H1 (cell line): ENCODE data around the gene FADD. TPM values are rescaled to one million over a fixed set of nuclear protein-coding genes. Genes with fewer than 3 reads are reported as not detected.

Experiments
- CTCF ChIA-PET: fragments of 300-600 bp; sonication (Branson Sonifier 250); formaldehyde crosslinking; loops from one replicate; lab custom pipeline; 2021; ENCODE audit not compliant: partially characterized antibody; lab: Charles Lee
- POLR2A ChIA-PET: fragments of 300-600 bp; sonication (Branson Sonifier 250); formaldehyde crosslinking; loops from one replicate; lab custom pipeline; 2021; ENCODE audit warnings: inconsistent platforms; ENCODE audit not compliant: partially characterized antibody; lab: Charles Lee
- DNase-seq, 2 experiments: peaks; one replicate each; pipeline versions ENCODE4 v3.0.0 to v3.0.0-alpha.2; 2010 to 2022; ENCODE audit warnings: low spot score in 2 of 2, low read depth in 1 of 2, mixed read lengths in 1 of 2
- FAIRE-seq: peaks from 2 replicates; lab custom pipeline; 2011; peaks lifted over from hg19 to GRCh38; lab: Jason Lieb, UNC
- H2AFZ ChIP-seq: 2 replicates; pipeline ENCODE4 v1.8.1; 2012; ENCODE audit warnings: low read length, inconsistent platforms
- H2AK5ac ChIP-seq: 2 replicates; pipeline ENCODE4 v1.6.1; 2013; ENCODE audit warnings: low read depth, low read length
- H2BK120ac ChIP-seq: replicated peaks from 2 replicates; pipeline ENCODE3; 2013; ENCODE audit warnings: low read depth, low read length, inconsistent platforms
- H2BK12ac ChIP-seq: 2 replicates; pipeline ENCODE4 v1.6.1; 2013; ENCODE audit warnings: low read depth, low read length
- H2BK15ac ChIP-seq: 2 replicates; pipeline ENCODE4 v1.6.1; 2013; ENCODE audit warnings: low read length
- H2BK20ac ChIP-seq: 2 replicates; pipeline ENCODE4 v1.6.1; 2013; ENCODE audit warnings: low read length
- H2BK5ac ChIP-seq: 2 replicates; pipeline ENCODE4 v1.6.1; 2013; ENCODE audit warnings: low read depth, low read length
- H3K14ac ChIP-seq: 2 replicates; pipeline ENCODE4 v1.6.1; 2013; ENCODE audit warnings: inconsistent platforms; ENCODE audit not compliant: insufficient read length
- H3K18ac ChIP-seq: 2 replicates; pipeline ENCODE4 v1.6.1; 2013; ENCODE audit warnings: low read length; ENCODE audit errors: extremely low read depth
- H3K23ac ChIP-seq: 2 replicates; pipeline ENCODE4 v1.6.1; 2013; ENCODE audit warnings: inconsistent platforms; ENCODE audit not compliant: insufficient read length
- H3K23me2 ChIP-seq: 2 replicates; pipeline ENCODE4 v1.6.1; 2013; ENCODE audit warnings: low read depth, low read length
- H3K27ac ChIP-seq: 2 replicates; pipeline ENCODE4 v1.6.1; 2011; ENCODE audit warnings: low read depth, low read length, inconsistent platforms
- H3K27me3 ChIP-seq, 4 experiments: replicated peaks in 1 of 4; 1 replicate in 1 of 4; 2 replicates in 3 of 4; pipeline versions ENCODE4 v1.6.1 to v1.8.1; 2011 to 2013; ENCODE audit warnings: low read length in 3 of 4, mild to moderate bottlenecking in 3 of 4, inconsistent platforms in 2 of 4, mixed read lengths in 2 of 4, moderate library complexity in 1 of 4; ENCODE audit not compliant: control insufficient read depth in 3 of 4, insufficient read depth in 3 of 4; ENCODE audit errors: extremely low read depth in 1 of 4
- H3K36me3 ChIP-seq, 4 experiments: 2 replicates each; pipeline versions ENCODE4 v1.6.1 to v1.8.1; 2011 to 2013; ENCODE audit warnings: mild to moderate bottlenecking in 4 of 4, low read length in 3 of 4, moderate library complexity in 2 of 4, control low read depth in 1 of 4, inconsistent platforms in 1 of 4; ENCODE audit not compliant: insufficient read depth in 4 of 4, control insufficient read depth in 2 of 4
- H3K4ac ChIP-seq: replicated peaks from 2 replicates; pipeline ENCODE3; 2013; ENCODE audit warnings: low read length, low read depth, mixed read lengths, inconsistent platforms; ENCODE audit not compliant: insufficient read length
- H3K4me1 ChIP-seq, 4 experiments: replicated peaks in 1 of 4; 1 replicate in 1 of 4; 2 replicates in 3 of 4; pipeline versions ENCODE4 v1.6.1 to v1.8.1; 2011 to 2013; ENCODE audit warnings: low read length in 3 of 4, inconsistent platforms in 2 of 4, mixed read lengths in 1 of 4; ENCODE audit not compliant: insufficient read depth in 4 of 4, control insufficient read depth in 3 of 4
- H3K4me2 ChIP-seq, 2 experiments: 2 replicates each; pipeline versions ENCODE4 v1.6.1 to v1.8.1; 2011 to 2013; ENCODE audit warnings: low read depth in 2 of 2, low read length in 2 of 2, control low read depth in 1 of 2, inconsistent platforms in 1 of 2, mild to moderate bottlenecking in 1 of 2; ENCODE audit not compliant: insufficient read depth in 1 of 2
- H3K4me3 ChIP-seq, 4 experiments: fragments of 200-600, 300-600 bp in 1 of 4; sonication (generic), shearing (Covaris generic), sonication (Bioruptor Twin) in 1 of 4; 2 replicates each; pipeline versions ENCODE4 v1.5.1 to v1.8.1; 2011 to 2016; ENCODE audit warnings: low read length in 4 of 4, low read depth in 3 of 4, control low read depth in 2 of 4, inconsistent platforms in 2 of 4, mild to moderate bottlenecking in 2 of 4, mixed read lengths in 1 of 4, moderate library complexity in 1 of 4; ENCODE audit not compliant: insufficient read depth in 2 of 4; ENCODE audit errors: extremely low read depth in 1 of 4
- H3K56ac ChIP-seq: replicated peaks from 2 replicates; pipeline ENCODE3; 2013; ENCODE audit warnings: low read depth, mild to moderate bottlenecking, mixed read lengths, low read length, inconsistent platforms; ENCODE audit not compliant: insufficient read length
- H3K79me1 ChIP-seq: 2 replicates; pipeline ENCODE4 v1.6.1; 2013; ENCODE audit warnings: low read depth, low read length, control low read depth
- H3K79me2 ChIP-seq, 2 experiments: 2 replicates each; pipeline versions ENCODE4 v1.6.1 to v1.8.1; 2012 to 2013; ENCODE audit warnings: low read length in 2 of 2, mild to moderate bottlenecking in 2 of 2, inconsistent platforms in 1 of 2; ENCODE audit not compliant: insufficient read depth in 2 of 2, control insufficient read depth in 1 of 2
- H3K9ac ChIP-seq, 4 experiments: replicated peaks in 1 of 4; 1 replicate in 1 of 4; 2 replicates in 3 of 4; pipeline versions ENCODE4 v1.6.1 to v1.8.1; 2011 to 2013; ENCODE audit warnings: low read depth in 3 of 4, low read length in 3 of 4, control low read depth in 2 of 4, mild to moderate bottlenecking in 2 of 4, moderate library complexity in 2 of 4, inconsistent platforms in 1 of 4; ENCODE audit errors: extremely low read depth in 1 of 4
- H3K9me3 ChIP-seq, 2 experiments: 2 replicates each; pipeline versions ENCODE4 v1.6.1 to v1.8.1; 2012 to 2013; ENCODE audit warnings: mild to moderate bottlenecking in 2 of 2, moderate library complexity in 2 of 2, control low read depth in 1 of 2, inconsistent platforms in 1 of 2, low read depth in 1 of 2, low read length in 1 of 2, mixed read lengths in 1 of 2; ENCODE audit not compliant: insufficient read depth in 2 of 2
- H4K20me1 ChIP-seq, 2 experiments: replicated peaks in 1 of 2; 2 replicates each; pipeline versions ENCODE3 to v1.8.1; 2011 to 2013; ENCODE audit warnings: inconsistent platforms in 2 of 2, low read length in 2 of 2, mild to moderate bottlenecking in 1 of 2; ENCODE audit not compliant: insufficient read depth in 2 of 2, control insufficient read depth in 1 of 2
- H4K5ac ChIP-seq: 2 replicates; pipeline ENCODE4 v1.6.1; 2013; ENCODE audit warnings: low read length, low read depth, mixed read lengths, inconsistent platforms; ENCODE audit not compliant: insufficient read length
- H4K8ac ChIP-seq: 2 replicates; pipeline ENCODE4 v1.8.0; 2013; ENCODE audit warnings: mild to moderate bottlenecking, moderate library complexity, low read length, inconsistent platforms; ENCODE audit not compliant: insufficient read depth; ENCODE audit errors: extremely low read depth
- H4K91ac ChIP-seq: replicated peaks from 2 replicates; pipeline ENCODE3; 2013; ENCODE audit warnings: low read length, mixed read lengths, inconsistent platforms; ENCODE audit not compliant: insufficient read length
- BRCA1 ChIP-seq: IDR thresholded peaks from 2 replicates; pipeline ENCODE4 v1.6.1; 2012; ENCODE audit warnings: low read depth, low read length, improper control_type of control experiment
- CBX8 ChIP-seq: fragments of 300-800, 300-1000 bp; sonication (generic); IDR thresholded peaks from 2 replicates; pipeline ENCODE4 v1.7.1; 2016; ENCODE audit warnings: low read depth, low read length, borderline replicate concordance
- NRF1 ChIP-seq: IDR thresholded peaks from 2 replicates; pipeline ENCODE4 v1.6.1; 2011; ENCODE audit warnings: mild to moderate bottlenecking, low read depth, low read length, improper control_type of control experiment
- SIRT6 ChIP-seq: IDR thresholded peaks from one replicate; pipeline ENCODE4 v1.7.1; 2012; ENCODE audit warnings: low read length, inconsistent platforms
- SUZ12 ChIP-seq: fragments of 200-600 bp; sonication (generic); IDR thresholded peaks from 2 replicates; pipeline ENCODE4 v1.6.1; 2012; ENCODE audit warnings: mild to moderate bottlenecking, inconsistent platforms, low read length, moderate library complexity, mixed read lengths
- WGBS, 2 experiments: shearing (Covaris generic) in 1 of 2; methylation state at CpG; one replicate each; pipeline versions ENCODE4 v1.1.6 to v1.1.7; 2013 to 2015; ENCODE audit warnings: low lambda C conversion rate in 2 of 2, mixed read lengths in 2 of 2, inconsistent platforms in 1 of 2, low coverage in 1 of 2, missing lambda C conversion rate in 1 of 2; ENCODE audit not compliant: insufficient replicate concordance in 2 of 2, insufficient coverage in 1 of 2, insufficient read length in 1 of 2; ENCODE audit errors: extremely low coverage in 1 of 2, missing lambda C conversion rate in 1 of 2; 5-methylcytosine and 5-hydroxymethylcytosine counted together
- polyA plus RNA-seq, 7 experiments: library from polyadenylated mRNA; depleted of rRNA in 3 of 7; stranded (reverse) in 5 of 7; unstranded in 2 of 7; fragments of >200 nt in 5 of 7; fragments of 200-250 nt in 2 of 7; gene quantifications; 1 replicate in 5 of 7; 2 replicates in 1 of 7; 4 replicates in 1 of 7; pipeline versions ENCODE4 v1.2.1 to v1.2.3, GENCODE V29; 2011 to 2013; ENCODE audit warnings: missing spikeins in 2 of 7, mixed read lengths in 2 of 7
- total RNA-seq: library from RNA; stranded (reverse); fragmentation: NEBNext Ultra II Directional; extraction: Animal tissue kit (Norgen Biotek cat#: 25700); gene quantifications from 2 replicates; pipeline ENCODE4 v1.2.1, GENCODE V29; 2021

The FADD gene
- total and polyA plus RNA-seq, 2 of the 8 experiments (the other 6 are each of a cell fraction or from before 2014, with no cell fraction given) = 29.0 to 43.9 TPM

- Histone ChIP-seq H3K79me1 (no peaks in the 10 kb centered on the region), H3K4me3 (no peak overlapping the region), H3K27ac (no peak overlapping the region), H2AK5ac (no peak overlapping the region), H3K23ac (no peak overlapping the region), H2AFZ (peak overlapping the region; percentile 84; the same call in 1 of the 2 replicates), H3K79me2 (no peaks in the 10 kb centered on the region), H3K4me2 (no peak overlapping the region), H3K4me1 (0 out of 7 replicates have a peak, but pooled peaks cover 0 to 6% (median 0%) of the 10 kb centered on the region in 4 experiments), H4K91ac (peak overlapping the region; percentile 26), H3K56ac (no peak overlapping the region), H4K20me1 (no peaks in the 10 kb centered on the region), H3K9me3 (no peaks in the 10 kb centered on the region), H3K14ac (no peak overlapping the region), H4K8ac (no peak overlapping the region), H3K27me3 (no peaks in the 10 kb centered on the region; a peak in 1 of 7 replicates), H2BK12ac (no peak overlapping the region), H3K36me3 (no peaks in the 10 kb centered on the region), H2BK15ac (no peak overlapping the region), H3K9ac (no peak overlapping the region), H2BK5ac (no peak overlapping the region), H3K4ac (no peak overlapping the region), H4K5ac (no peak overlapping the region), H3K18ac (no peak overlapping the region), H2BK120ac (no peak overlapping the region), H3K23me2 (no peaks in the 10 kb centered on the region), H2BK20ac (no peak overlapping the region)
- DNase-seq = no peak
- 78% methylated on average over 8 of the region's 8 CpGs; no CpG with 5 or more reads in 1 of the 2 experiments for WGBS, 2 experiments
- no peak for FAIRE-seq
- CTCF ChIA-PET = interaction anchor here (0.6 to 2.2 kb wide), 4 partner anchors 19 to 26 kb away, joined by 3 to 7 read pairs (median 4); no protein-coding TSS in a partner anchor
- TF ChIP-seq SUZ12 (no peak), NRF1 (no peak), BRCA1 (no peak), SIRT6 (no peak), CBX8 (no peak)
- POLR2A ChIA-PET = interaction anchor here (1.0 kb wide), 1 partner anchor 17 kb away, joined by 3 read pairs; no protein-coding TSS in a partner anchor
These were observed 44.1 kb downstream of the FADD start for GRCh38 chr11:70247042-70247709.
